Transverse colon (tissue), 4 donors: ENCODE measurements around the gene THRA. TPM values are rescaled to one million over a fixed set of nuclear protein-coding genes. Genes with fewer than 3 reads are reported as not detected.
A peak's percentile ranks its signal among the peaks of the same experiment; 100 is the strongest.

Source experiments
- DNase-seq: peaks from one replicate; pipeline ENCODE4 v3.0.0-alpha.2; 2019
- H3K27ac ChIP-seq, 4 donors: fragments of 200-600 bp; sonication (generic); 2 replicates each; pipeline ENCODE4 v1.5.1; 2016 to 2018; ENCODE audit warnings: inconsistent platforms in 4 of 4
- H3K27me3 ChIP-seq: fragments of 200-600 bp; sonication (generic); 2 replicates; pipeline ENCODE4 v1.5.1; 2017; ENCODE audit warnings: inconsistent platforms
- H3K36me3 ChIP-seq, 4 donors: fragments of 200-600 bp; sonication (generic); 2 replicates each; pipeline ENCODE4 v1.5.1; 2017 to 2019; ENCODE audit warnings: inconsistent platforms in 4 of 4
- H3K4me1 ChIP-seq, 4 donors: fragments of 200-600 bp; sonication (generic); 2 replicates each; pipeline ENCODE4 v1.5.1; 2017 to 2020; ENCODE audit warnings: inconsistent platforms in 4 of 4
- H3K4me3 ChIP-seq, 4 donors: fragments of 200-600 bp; sonication (generic); 1 replicate in 1 of 4; 2 replicates in 3 of 4; pipeline versions ENCODE4 v1.5.1 to v1.6.1; 2017 to 2019; ENCODE audit warnings: inconsistent platforms in 4 of 4
- H3K9me3 ChIP-seq, 2 donors: fragments of 200-600 bp; sonication (generic); 2 replicates each; pipeline ENCODE4 v1.5.1; 2017 to 2019; ENCODE audit warnings: inconsistent platforms in 2 of 2
- EP300 ChIP-seq: sonication (generic); formaldehyde crosslinking; IDR thresholded peaks from one replicate; pipeline ENCODE4 v1.6.1; 2017; ENCODE audit warnings: antibody characterized with exemption, low read depth
- POLR2A ChIP-seq: fragments of 450-650 bp; IDR thresholded peaks from one replicate; pipeline ENCODE4 v1.6.1; 2016; ENCODE audit warnings: antibody characterized with exemption, mild to moderate bottlenecking, moderate library complexity
- POLR2AphosphoS5 ChIP-seq, 3 donors: sonication (generic); formaldehyde crosslinking; IDR thresholded peaks; one replicate each; pipeline ENCODE4 v1.6.1; 2016; ENCODE audit warnings: antibody characterized with exemption in 3 of 3
- WGBS, 2 donors: methylation state at CpG; one replicate each; pipeline ENCODE4 v1.1.5; 2018; ENCODE audit warnings: low coverage in 1 of 2; 5-methylcytosine and 5-hydroxymethylcytosine counted together
- in situ Hi-C, 4 donors: fragments of 200-750 bp; cut with MboI; loops; one replicate each; pipeline versions ENCODE4 v1.15.0 to v1.15.1; 2017; ENCODE audit warnings: low sequenced_read_pairs in 3 of 4, low pct_ligation_motif_present in 1 of 4, low pct_unique_long_range_greater_than_20kb in 1 of 4
- intact Hi-C: fragments of 100-400 bp; cut with DNase I; formaldehyde crosslinking; loops from one replicate; pipeline ENCODE4 v1.15.1; 2023; ENCODE audit warnings: low total_unique reads
- total RNA-seq, 4 donors: library from RNA; depleted of rRNA; stranded (reverse); fragments of >200 nt; gene quantifications; one replicate each; pipeline ENCODE4 v1.1.0, GENCODE V29; 2016
- TF ChIP-seq, protein P1 (sequence below), 5 experiments: fragments of 200-600 bp in 3 of 5; fragments of 450-650 bp in 2 of 5; sonication (generic) in 3 of 5; IDR thresholded peaks; 1 replicate in 2 of 5; 2 replicates in 3 of 5; pipeline ENCODE4 v1.5.1; 2016 to 2017; ENCODE audit warnings: antibody characterized with exemption in 5 of 5, inconsistent platforms in 3 of 5, mild to moderate bottlenecking in 2 of 5, moderate library complexity in 1 of 5

The THRA gene
- total RNA-seq, 4 donors from 2014 or later, result 32.6 to 82.6 (median 58.6) TPM

DNA sequence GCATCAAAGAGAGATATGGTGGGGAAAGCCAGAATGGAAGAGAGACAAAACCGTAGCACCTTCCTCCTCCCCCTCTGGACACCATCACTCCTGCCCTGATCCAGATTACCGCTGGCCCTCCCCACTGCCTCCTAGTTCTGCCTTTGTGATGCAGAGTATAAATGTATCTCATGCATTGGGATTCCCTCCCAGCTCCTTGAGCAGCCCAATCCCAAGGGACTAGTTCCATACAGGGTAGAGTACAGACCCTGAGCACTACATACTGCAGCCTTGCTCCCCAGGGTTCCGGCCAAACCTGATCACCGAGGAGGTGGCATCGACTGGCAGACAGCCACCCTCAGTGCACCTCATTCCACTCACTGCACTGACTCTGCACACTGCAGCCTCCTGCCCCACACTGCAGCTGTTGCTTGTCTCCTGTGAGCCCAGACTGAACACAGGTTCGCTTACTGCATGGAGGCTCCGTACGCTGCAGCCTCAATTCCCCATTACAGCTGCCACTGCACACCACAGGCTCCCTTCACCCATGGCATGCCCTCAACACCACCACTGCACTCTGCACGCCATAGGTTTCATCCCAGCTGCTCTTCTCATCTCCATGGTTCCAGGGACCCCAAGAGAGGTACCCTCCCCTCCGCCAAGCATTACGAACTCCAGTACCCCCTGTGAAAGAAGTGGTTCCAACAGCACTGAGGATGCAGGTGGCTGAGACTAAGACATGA is 1.7 kb upstream of the THRA start:
- H3K9me3 ChIP-seq, result no peaks in the 10 kb centered on the region
- TF ChIP-seq EP300, result no peak
- intact Hi-C loops (loop anchor here (5.0 kb wide), 1 partner anchor 51 kb away; no protein-coding TSS in a partner anchor), in situ Hi-C loops (loop anchor here in 1 of 4 donors (10.0 kb wide), 1 partner anchor 54 kb away; no protein-coding TSS in a partner anchor)
- no peak overlapping the region for H3K4me3 ChIP-seq
- H3K27ac ChIP-seq, result peak overlapping the region in 1 of 4 donors; percentile 94
- DNase-seq, result no peak
- H3K36me3 ChIP-seq, result no peaks in the 10 kb centered on the region
- H3K27me3 ChIP-seq, result no peaks in the 10 kb centered on the region
- peaks cover 30 to 45% (median 33%) of the 10 kb centered on the region in 4 donors for H3K4me1 ChIP-seq
- WGBS, 2 donors, result 77 to 86% methylated on average over 2 to 11 of the region's 11 CpGs

DNA sequence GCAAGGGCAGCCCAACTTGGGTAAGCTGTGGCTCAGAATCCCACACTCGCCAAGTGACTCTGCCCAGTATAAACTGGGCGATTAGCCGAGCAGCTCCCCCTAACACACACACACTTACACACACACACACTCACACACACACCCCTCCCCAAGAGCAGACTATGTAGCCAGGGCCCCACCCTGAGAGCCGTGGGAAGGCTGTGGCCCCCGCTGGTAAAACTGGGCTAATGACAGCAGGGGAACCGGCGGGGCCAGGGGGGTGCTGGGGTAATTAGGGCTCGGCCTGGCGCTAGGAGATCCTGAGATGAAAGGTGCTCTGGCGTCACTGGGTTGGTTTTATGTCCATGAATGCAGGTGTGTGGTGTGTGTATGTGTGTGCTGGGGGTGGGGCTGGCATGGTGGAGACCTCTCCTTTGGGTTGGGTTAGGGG is 1.1 kb upstream of the THRA start:
- H3K27ac ChIP-seq, result peak overlapping the region; percentile 94 to 98 (median 96)
- H3K4me3 ChIP-seq, result no peak overlapping the region
- peak; percentile 29 for DNase-seq
- H3K27me3 ChIP-seq, result no peaks in the 10 kb centered on the region
- H3K36me3 ChIP-seq, result no peaks in the 10 kb centered on the region
- TF ChIP-seq, protein P1, sequence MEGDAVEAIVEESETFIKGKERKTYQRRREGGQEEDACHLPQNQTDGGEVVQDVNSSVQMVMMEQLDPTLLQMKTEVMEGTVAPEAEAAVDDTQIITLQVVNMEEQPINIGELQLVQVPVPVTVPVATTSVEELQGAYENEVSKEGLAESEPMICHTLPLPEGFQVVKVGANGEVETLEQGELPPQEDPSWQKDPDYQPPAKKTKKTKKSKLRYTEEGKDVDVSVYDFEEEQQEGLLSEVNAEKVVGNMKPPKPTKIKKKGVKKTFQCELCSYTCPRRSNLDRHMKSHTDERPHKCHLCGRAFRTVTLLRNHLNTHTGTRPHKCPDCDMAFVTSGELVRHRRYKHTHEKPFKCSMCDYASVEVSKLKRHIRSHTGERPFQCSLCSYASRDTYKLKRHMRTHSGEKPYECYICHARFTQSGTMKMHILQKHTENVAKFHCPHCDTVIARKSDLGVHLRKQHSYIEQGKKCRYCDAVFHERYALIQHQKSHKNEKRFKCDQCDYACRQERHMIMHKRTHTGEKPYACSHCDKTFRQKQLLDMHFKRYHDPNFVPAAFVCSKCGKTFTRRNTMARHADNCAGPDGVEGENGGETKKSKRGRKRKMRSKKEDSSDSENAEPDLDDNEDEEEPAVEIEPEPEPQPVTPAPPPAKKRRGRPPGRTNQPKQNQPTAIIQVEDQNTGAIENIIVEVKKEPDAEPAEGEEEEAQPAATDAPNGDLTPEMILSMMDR (IDR thresholded peaks at IDR 0.05), result no peak
- no peak for TF ChIP-seq POLR2A
- TF ChIP-seq EP300, result no peak
- no peak for TF ChIP-seq POLR2AphosphoS5 (IDR thresholded peaks at IDR 0.05)
- WGBS, 2 donors, result 52% methylated on average over 10 of the region's 10 CpGs; no CpG with 5 or more reads in 1 of the 2 donors
- in situ Hi-C loops (loop anchor here in 1 of 4 donors (10.0 kb wide), 1 partner anchor 53 kb away; no protein-coding TSS in a partner anchor), intact Hi-C loops (loop anchor here (5.0 kb wide), 1 partner anchor 51 kb away; no protein-coding TSS in a partner anchor)
- no peaks in the 10 kb centered on the region for H3K9me3 ChIP-seq
- H3K4me1 ChIP-seq, result peaks cover 34 to 49% (median 35%) of the 10 kb centered on the region in 4 donors

DNA sequence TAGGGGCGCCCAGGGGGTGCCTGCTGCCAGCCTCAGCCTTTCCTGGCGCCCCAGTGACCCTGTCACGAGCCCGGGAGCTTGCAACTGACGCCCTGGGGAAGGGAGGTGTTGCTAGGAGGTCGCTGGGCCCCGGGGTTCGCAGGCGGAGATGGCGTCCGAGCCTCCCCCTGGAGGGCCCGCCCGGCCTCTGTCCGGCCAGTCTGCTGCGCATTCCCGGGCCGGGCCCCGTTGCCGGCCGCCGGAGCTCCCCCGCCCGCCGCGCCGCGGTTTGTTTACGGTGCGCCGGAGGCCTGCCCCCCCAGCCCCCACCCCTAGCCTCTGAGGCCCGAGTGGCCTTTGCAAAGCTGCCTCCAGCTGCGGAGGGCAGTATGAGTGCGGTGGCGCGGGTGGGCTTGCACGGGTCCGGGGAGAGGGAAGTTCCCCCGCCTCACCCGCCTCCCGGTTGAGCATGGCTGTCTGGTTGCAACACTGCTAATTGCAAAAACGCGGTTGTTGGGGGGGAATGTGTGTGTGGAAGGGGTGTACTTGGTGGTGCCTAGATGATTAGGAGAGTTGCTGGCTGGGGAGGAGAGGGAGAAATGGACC is 514 bp downstream of the THRA start:
- peak; percentile 55 for DNase-seq
- WGBS, 2 donors, result 1% methylated on average over 13 of the region's 42 CpGs; no CpG with 5 or more reads in 1 of the 2 donors
- Histone ChIP-seq H3K4me3 (peak overlapping the region; percentile 74 to 99 (median 90)), H3K9me3 (no peaks in the 10 kb centered on the region), H3K4me1 (peaks cover 42 to 59% (median 47%) of the 10 kb centered on the region in 4 donors), H3K27ac (peak overlapping the region; percentile 94 to 98 (median 96)), H3K27me3 (no peaks in the 10 kb centered on the region), H3K36me3 (no peaks in the 10 kb centered on the region)
- intact Hi-C loops, result loop anchor here (5.0 kb wide), 1 partner anchor 49 kb away; no protein-coding TSS in a partner anchor
- no peak for TF ChIP-seq POLR2AphosphoS5 (IDR thresholded peaks at IDR 0.05)
- TF ChIP-seq, protein P1 (IDR thresholded peaks at IDR 0.05), result no peak
- peak; percentile 60 for TF ChIP-seq POLR2A
- TF ChIP-seq EP300, result no peak
- in situ Hi-C loops, result loop anchor here in 1 of 4 donors (10.0 kb wide), 1 partner anchor 52 kb away; no protein-coding TSS in a partner anchor

DNA sequence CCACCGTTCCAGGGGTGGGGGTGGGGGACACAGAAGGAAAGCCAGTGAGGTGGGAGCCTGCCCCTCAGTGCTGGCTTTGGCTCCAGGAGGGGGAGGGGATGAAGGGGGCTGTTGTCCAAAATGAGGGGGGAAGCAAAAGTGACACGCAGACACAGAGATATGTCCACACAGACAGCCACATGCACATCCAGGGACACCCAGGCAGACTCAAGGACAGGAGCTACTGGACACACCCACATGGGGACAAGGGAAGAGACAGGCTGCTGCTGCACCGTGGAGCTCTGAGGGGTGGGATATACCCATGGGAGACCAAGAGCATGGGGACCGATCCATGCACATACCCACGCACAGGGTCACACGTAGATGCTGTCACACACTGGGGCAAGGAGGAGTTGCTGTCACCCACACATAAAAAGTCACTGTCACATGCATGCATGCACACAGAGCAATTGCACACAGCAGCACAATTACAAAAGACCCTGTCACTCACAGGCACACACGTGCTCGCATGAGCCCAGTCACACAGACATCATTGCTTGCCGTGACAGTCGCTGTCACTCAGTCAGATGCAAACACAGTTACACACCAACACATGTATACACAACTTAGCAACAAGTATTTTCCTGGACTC is 1.3 kb downstream of the THRA start:
- no peak for DNase-seq
- Histone ChIP-seq H3K4me3 (peak overlapping the region; percentile 74 to 99 (median 90)), H3K27me3 (no peaks in the 10 kb centered on the region), H3K9me3 (no peaks in the 10 kb centered on the region), H3K4me1 (peaks cover 47 to 61% (median 54%) of the 10 kb centered on the region in 4 donors), H3K36me3 (no peaks in the 10 kb centered on the region), H3K27ac (peak overlapping the region; percentile 94 to 98 (median 96))
- in situ Hi-C loops (loop anchor here in 1 of 4 donors (10.0 kb wide), 1 partner anchor 51 kb away; no protein-coding TSS in a partner anchor), intact Hi-C loops (loop anchor here (5.0 kb wide), 1 partner anchor 48 kb away; no protein-coding TSS in a partner anchor)
- TF ChIP-seq POLR2A (no peak), POLR2AphosphoS5 (IDR thresholded peaks at IDR 0.05) (peak in 2 of 3 donors; percentile 5 to 6), EP300 (no peak)
- TF ChIP-seq, protein P1 (IDR thresholded peaks at IDR 0.05), result no peak
- 12 to 13% methylated on average over 3 to 10 of the region's 10 CpGs for WGBS, 2 donors
